ENCODE results near the gene TP53I3. TPM values are rescaled to one million over a fixed set of nuclear protein-coding genes. Genes with fewer than 3 reads are reported as not detected.
"Not testable (repeated sequence)": the region's sequence is repeated elsewhere in the genome, so short reads cannot be mapped to it uniquely, and the experiment has no call there.

TP53I3 gene
- total RNA-seq, 1 donor from 2014 or later: 34.4 TPM

- Histone ChIP-seq H3K27ac (no peak overlapping the region), H3K9me3 (peaks cover 2% of the 10 kb centered on the region), H3K4me1 (no peaks in the 10 kb centered on the region), H3K36me3 (no peaks in the 10 kb centered on the region), H3K27me3 (ENCODE audit: low read depth) (no peaks in the 10 kb centered on the region), H3K4me3 (no peak overlapping the region)
- intact Hi-C loops (cut with DNase I): no loop called here
- ATAC-seq (no peak), DNase-seq (no peak)
- TF ChIP-seq CTCF (IDR thresholded peaks at IDR 0.05): no peak
Observed at GRCh38 chr2:24104906-24105305, 20.3 kb upstream of the TP53I3 start.

- Histone ChIP-seq H3K4me3 (no peak overlapping the region), H3K27ac (no peak overlapping the region), H3K27me3 (ENCODE audit: low read depth) (no peaks in the 10 kb centered on the region), H3K9me3 (peaks cover 2% of the 10 kb centered on the region), H3K4me1 (no peaks in the 10 kb centered on the region), H3K36me3 (no peaks in the 10 kb centered on the region)
- intact Hi-C loops (cut with DNase I): no loop called here
- ATAC-seq (no peak), DNase-seq (no peak)
- TF ChIP-seq CTCF (IDR thresholded peaks at IDR 0.05): no peak
Observed at GRCh38 chr2:24104110-24104650, 19.5 kb upstream of the TP53I3 start.

- Histone ChIP-seq H3K9me3 (no peaks in the 10 kb centered on the region), H3K4me3 (no peak overlapping the region), H3K27me3 (ENCODE audit: low read depth) (no peaks in the 10 kb centered on the region), H3K27ac (no peak overlapping the region), H3K36me3 (no peaks in the 10 kb centered on the region), H3K4me1 (no peaks in the 10 kb centered on the region)
- intact Hi-C loops (cut with DNase I): no loop called here
- no peak for TF ChIP-seq CTCF (IDR thresholded peaks at IDR 0.05)
- DNase-seq (no peak), ATAC-seq (no peak)
Observed at GRCh38 chr2:24102677-24103076, 18.0 kb upstream of the TP53I3 start.

- no peaks in the 10 kb centered on the region for H3K4me1 ChIP-seq
- DNase-seq (no peak), ATAC-seq (no peak)
- no peaks in the 10 kb centered on the region for H3K9me3 ChIP-seq
- H3K27ac ChIP-seq: no peak overlapping the region
- no peak overlapping the region for H3K4me3 ChIP-seq
- intact Hi-C loops (cut with DNase I): no loop called here
- H3K27me3 ChIP-seq (ENCODE audit: low read depth): no peaks in the 10 kb centered on the region
- no peak for TF ChIP-seq CTCF (IDR thresholded peaks at IDR 0.05)
- no peaks in the 10 kb centered on the region for H3K36me3 ChIP-seq
Observed at GRCh38 chr2:24101992-24102391, 17.4 kb upstream of the TP53I3 start.

GRCh38 chr2:24100732-24101131, 16.1 kb upstream of the TP53I3 start:
- intact Hi-C loops (cut with DNase I); H3K4me1 ChIP-seq; DNase-seq; H3K36me3 ChIP-seq; H3K4me3 ChIP-seq; ATAC-seq; H3K27ac ChIP-seq; H3K9me3 ChIP-seq; H3K27me3 ChIP-seq (ENCODE audit: low read depth): not testable (repeated sequence)

- H3K9me3 ChIP-seq; ATAC-seq; DNase-seq; H3K27me3 ChIP-seq (ENCODE audit: low read depth); H3K4me1 ChIP-seq; intact Hi-C loops (cut with DNase I); H3K36me3 ChIP-seq; H3K4me3 ChIP-seq; H3K27ac ChIP-seq: not testable (repeated sequence)
Observed at GRCh38 chr2:24095171-24095677, 10.6 kb upstream of the TP53I3 start.

GRCh38 chr2:24093270-24093669, 8.6 kb upstream of the TP53I3 start:
- H3K27me3 ChIP-seq (ENCODE audit: low read depth); ATAC-seq; H3K27ac ChIP-seq; H3K4me3 ChIP-seq; H3K9me3 ChIP-seq; DNase-seq; intact Hi-C loops (cut with DNase I); H3K4me1 ChIP-seq: not testable (repeated sequence)
- peaks cover 13% of the 10 kb centered on the region for H3K36me3 ChIP-seq
